Measurements from ENCODE around the gene IFT81.

DNA sequence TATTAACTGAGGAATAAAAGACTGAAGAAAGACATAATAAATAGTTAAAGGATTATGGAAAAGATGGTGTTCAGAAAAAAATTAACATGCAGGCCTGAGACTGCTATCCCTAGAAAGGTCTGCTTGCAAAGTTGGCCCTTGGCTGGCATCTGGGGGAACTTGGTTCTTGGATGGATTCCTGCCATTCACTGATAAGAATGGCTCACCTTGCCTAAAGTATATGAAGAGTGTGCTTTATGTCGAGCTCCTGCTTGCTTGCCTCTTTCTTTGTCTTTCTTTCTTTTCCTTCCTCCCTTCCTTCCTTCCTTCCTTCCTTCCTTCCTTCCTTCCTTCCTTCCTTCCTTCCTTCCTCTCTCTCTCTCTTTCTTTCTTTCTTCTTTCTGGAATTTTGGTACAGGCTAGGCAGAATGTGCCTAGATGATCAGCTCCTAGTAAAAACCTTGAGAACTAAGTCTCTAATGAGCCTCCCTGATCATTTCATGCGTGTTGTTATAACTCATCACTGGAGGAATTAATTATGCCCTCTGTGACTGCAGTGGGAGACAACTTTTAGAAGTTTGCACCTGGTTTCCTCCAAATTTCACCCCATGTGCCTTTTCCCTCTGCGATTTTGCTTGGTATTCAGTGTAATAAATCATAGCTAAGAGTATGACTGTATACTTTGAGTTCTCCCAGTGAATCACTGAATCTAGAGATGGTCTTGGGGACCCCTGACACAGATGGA is 44.7 kb downstream of the IFT81 start:
- no peak for TF ChIP-seq EZH2phosphoT487 (IDR thresholded peaks at IDR 0.05; ENCODE audit: low read depth)
- TF ChIP-seq, protein P1, sequence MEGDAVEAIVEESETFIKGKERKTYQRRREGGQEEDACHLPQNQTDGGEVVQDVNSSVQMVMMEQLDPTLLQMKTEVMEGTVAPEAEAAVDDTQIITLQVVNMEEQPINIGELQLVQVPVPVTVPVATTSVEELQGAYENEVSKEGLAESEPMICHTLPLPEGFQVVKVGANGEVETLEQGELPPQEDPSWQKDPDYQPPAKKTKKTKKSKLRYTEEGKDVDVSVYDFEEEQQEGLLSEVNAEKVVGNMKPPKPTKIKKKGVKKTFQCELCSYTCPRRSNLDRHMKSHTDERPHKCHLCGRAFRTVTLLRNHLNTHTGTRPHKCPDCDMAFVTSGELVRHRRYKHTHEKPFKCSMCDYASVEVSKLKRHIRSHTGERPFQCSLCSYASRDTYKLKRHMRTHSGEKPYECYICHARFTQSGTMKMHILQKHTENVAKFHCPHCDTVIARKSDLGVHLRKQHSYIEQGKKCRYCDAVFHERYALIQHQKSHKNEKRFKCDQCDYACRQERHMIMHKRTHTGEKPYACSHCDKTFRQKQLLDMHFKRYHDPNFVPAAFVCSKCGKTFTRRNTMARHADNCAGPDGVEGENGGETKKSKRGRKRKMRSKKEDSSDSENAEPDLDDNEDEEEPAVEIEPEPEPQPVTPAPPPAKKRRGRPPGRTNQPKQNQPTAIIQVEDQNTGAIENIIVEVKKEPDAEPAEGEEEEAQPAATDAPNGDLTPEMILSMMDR (IDR thresholded peaks at IDR 0.05; ENCODE audit: low read depth, low read length): no peak
